ENCODE data around the gene LKAAEAR1.

The LKAAEAR1 gene

DNA sequence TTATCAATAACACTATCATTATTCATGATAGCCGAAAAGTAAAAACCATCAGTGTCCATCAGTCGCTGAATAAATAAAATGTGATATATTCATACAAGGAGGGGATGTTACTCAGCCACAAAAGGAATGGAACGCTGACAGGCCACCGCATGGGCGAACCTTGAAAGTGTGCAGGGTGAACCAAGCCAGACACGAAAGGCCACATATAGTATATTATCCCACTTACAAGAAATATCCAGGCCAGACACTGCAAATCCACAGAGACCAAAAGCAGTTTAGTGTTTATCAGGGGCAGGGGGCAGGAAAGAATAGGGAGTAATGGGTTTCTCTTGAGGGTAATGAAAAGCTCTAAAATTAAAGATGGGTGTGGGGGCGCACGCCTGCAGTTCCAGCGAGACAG, 40.4 kb downstream of the LKAAEAR1 start:
- DNase-seq (ENCODE audit: extremely low read depth, low read depth): no peak
- no peak overlapping the region for H3K4me3 ChIP-seq (replicated peaks; ENCODE audit: low read depth, low read length)
- TF ChIP-seq, protein P1, sequence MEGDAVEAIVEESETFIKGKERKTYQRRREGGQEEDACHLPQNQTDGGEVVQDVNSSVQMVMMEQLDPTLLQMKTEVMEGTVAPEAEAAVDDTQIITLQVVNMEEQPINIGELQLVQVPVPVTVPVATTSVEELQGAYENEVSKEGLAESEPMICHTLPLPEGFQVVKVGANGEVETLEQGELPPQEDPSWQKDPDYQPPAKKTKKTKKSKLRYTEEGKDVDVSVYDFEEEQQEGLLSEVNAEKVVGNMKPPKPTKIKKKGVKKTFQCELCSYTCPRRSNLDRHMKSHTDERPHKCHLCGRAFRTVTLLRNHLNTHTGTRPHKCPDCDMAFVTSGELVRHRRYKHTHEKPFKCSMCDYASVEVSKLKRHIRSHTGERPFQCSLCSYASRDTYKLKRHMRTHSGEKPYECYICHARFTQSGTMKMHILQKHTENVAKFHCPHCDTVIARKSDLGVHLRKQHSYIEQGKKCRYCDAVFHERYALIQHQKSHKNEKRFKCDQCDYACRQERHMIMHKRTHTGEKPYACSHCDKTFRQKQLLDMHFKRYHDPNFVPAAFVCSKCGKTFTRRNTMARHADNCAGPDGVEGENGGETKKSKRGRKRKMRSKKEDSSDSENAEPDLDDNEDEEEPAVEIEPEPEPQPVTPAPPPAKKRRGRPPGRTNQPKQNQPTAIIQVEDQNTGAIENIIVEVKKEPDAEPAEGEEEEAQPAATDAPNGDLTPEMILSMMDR (IDR thresholded peaks at IDR 0.05; ENCODE audit: low read depth, low read length, missing control alignments): no peak

DNA sequence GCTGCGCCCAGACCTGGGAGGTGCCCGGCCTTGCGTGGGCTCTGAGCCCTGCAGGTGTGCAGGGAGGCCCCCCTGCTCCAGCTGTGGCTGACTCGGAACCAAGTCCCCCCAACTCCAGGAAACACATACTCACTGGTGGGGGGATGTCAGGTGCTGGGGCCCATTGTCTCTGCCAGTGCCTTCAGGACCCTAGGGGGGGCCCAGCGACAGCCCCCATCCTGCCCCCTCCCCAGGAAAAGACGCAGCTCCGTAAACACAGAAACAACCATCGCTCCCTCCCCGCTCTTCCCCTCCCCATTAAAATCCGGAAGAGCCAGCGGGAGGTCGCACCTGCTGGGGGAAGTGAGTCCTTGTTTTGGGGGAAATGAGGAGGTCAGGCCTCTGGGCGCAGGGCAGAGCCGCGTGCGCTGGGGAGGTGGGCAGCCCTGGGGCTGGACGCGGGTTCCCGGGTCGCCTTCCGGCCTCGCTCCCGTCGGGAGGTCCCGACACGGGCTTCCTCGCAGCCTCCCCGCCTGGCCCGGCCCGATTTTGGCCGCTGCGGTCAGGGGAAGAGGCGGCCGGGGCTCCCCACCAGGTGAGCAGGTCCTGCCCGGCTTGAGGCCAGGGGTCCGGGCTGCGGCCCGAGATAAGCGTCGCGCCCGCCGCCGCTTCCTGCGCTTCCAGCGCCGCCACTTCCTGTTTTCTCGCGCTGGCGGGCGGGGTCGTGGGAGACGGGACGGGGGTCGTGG, 42.0 kb downstream of the LKAAEAR1 start:
- TF ChIP-seq, protein P1 (IDR thresholded peaks at IDR 0.05; ENCODE audit: low read depth, low read length, missing control alignments): no peak
- peak overlapping the region; percentile 21; the same call in 1 of the 2 replicates for H3K4me3 ChIP-seq (replicated peaks; ENCODE audit: low read depth, low read length)
- DNase-seq (ENCODE audit: extremely low read depth, low read depth): no peak

DNA sequence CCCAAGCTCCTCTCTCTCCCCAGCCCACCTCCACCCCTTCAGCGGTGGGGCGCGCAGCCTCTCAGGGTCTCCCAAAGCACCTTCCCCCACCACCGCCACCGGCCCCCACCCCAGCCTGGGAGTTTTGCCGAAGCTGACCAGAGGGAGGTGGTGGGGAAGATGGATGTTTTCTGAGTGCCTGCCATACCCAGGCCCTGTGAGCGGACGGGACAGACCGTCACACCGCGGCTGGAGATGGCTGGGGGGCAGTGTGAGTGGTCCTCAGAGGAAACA, 42.5 kb downstream of the LKAAEAR1 start:
- DNase-seq (ENCODE audit: extremely low read depth, low read depth): no peak
- TF ChIP-seq, protein P1 (IDR thresholded peaks at IDR 0.05; ENCODE audit: low read depth, low read length, missing control alignments): no peak
- no peak overlapping the region for H3K4me3 ChIP-seq (replicated peaks; ENCODE audit: low read depth, low read length)

DNA sequence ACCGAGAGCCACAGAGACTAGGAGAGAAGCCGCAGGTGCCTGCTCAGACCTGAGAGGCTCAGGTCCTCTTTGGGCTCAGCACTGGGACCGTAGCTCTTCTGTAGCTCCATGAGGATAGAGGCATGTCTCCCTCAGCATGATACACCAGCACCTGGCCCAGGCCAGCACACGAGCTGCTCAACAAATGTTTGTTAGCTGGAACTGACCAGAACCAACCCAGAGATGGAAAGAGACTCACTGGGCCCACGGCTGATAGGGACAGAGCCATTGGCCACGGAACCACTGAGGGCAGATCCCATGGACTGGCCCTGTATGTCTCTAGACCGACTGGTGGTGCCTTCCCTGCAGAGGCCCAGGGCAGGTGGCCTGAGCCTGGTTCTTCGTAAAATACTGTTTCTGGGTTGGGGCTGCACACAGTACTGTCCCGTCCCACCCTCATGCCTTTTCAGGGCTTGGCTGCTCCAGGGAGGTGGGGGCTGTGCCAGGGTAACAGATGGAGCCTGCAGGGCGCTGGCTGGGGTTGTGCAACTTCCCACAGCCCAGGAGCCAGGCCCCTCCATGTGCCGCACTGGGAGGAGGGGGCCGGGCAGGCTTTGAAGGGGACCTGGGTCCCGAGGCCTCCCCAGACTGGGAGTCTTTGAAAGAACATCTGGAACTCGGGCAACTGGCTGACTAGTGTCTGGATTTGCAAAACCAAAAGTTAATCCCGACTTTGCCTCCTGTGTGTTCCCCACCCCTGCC, 43.0 kb downstream of the LKAAEAR1 start:
- DNase-seq (ENCODE audit: extremely low read depth, low read depth): no peak
- no peak overlapping the region for H3K4me3 ChIP-seq (replicated peaks; ENCODE audit: low read depth, low read length)
- TF ChIP-seq, protein P1 (IDR thresholded peaks at IDR 0.05; ENCODE audit: low read depth, low read length, missing control alignments): no peak

DNA sequence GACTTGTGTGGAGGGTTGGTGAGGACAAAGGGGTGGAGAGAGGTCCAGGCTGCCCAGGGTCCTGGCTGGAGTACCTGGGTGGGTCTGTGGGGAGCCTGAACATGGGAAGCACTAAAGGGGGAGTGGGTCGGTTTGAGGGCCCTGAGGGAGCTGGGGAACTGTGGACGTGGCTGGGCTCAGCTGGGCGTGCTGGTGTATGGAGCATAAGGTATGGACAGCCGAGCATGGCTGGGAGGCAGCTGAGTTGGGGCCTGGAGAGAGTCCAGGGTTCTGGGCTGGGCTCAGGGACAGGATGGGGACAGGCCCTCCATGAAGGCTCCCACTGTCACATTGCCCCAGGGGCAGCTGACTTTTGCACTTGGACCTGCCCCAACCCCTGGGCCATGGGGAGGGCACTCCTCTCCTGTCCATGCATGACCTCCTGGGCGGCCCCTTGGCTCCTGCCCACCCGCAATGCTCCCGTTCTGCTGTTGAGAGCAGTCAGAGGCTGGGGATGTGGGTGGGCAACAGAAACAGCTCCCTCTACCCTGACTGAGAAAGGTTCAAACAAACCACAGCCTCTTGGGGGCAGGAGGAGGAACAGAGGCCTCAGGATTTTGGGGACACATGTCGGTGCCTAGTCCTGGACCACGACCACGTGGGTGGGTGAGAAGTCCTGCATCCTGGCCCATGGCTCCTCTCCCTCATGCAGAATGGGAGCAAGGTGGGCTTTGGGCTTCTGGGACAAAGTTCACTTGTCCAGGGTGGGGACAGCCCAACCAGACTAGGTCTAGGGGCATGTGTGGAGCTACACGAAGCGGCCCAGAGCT, 43.8 kb downstream of the LKAAEAR1 start:
- TF ChIP-seq, protein P1 (IDR thresholded peaks at IDR 0.05; ENCODE audit: low read depth, low read length, missing control alignments): no peak
- DNase-seq (ENCODE audit: extremely low read depth, low read depth): no peak
- no peak overlapping the region for H3K4me3 ChIP-seq (replicated peaks; ENCODE audit: low read depth, low read length)

DNA sequence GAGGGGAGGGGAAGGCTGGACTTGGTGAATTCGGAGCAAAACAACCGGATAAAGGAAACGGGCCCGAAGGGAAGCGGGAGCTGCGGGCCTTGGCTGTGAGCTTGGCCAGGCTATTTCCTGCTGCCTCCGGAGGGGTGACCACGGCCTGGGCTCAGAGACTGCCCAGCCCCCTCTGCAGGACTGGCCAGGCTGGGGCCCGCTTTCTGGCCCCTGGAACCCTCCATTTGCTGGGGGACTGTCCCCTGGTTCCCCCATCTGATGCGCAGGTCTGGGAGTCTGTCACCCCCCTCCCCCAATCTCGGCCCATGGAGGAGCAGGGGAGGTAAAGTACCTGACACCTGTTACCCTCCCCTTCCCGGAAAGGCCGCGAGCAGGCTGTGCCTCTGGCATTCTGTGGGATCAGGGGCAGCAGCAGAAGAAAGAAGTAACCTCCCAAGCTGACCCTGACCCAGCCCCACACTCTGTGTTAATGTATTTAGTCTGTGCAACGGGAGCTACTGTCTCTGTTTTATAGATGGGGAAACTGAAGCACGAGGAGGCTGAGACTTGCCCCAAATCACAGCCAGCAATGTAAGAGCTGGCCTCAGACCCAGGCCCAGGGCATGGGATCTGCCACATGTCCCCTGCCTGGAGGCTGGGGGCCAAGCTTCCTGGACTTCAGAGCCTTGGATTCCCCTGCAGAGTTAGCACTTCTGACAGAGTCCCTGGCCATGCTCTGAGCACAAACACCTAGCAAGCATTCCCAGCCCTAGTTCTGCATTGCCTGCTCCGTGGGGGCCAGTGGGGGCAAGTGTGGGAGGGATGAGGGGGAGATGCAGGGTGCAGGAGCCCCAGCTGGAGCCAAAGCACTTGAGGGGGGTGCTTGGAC, 44.7 kb downstream of the LKAAEAR1 start:
- no peak for DNase-seq (ENCODE audit: extremely low read depth, low read depth)
- peak overlapping the region; percentile 30; the same call in 1 of the 2 replicates for H3K4me3 ChIP-seq (replicated peaks; ENCODE audit: low read depth, low read length)
- TF ChIP-seq, protein P1 (IDR thresholded peaks at IDR 0.05; ENCODE audit: low read depth, low read length, missing control alignments): no peak
